ENCODE data around the gene CDC42EP1.
"Not testable (repeated sequence)": the region's sequence is repeated elsewhere in the genome, so short reads cannot be mapped to it uniquely, and the experiment has no call there.

CDC42EP1 gene

DNA sequence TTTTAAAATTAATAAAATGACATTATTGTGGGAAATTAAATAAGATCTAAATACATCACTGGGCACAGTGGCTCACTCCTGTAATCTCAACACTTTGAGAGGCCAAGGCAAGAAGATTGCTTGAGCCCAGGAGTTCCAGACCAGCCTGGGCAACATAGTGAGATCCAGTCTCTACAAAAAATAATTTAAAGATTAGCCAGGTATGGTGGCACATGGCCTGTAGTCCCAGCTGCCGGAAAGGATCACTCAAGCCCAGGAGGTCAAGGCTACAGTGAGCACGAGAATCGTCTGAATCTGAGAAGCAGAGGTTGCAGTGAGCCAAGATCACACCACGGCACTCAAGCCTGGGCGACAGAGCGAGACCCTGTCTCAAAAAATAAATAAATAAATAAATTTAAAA is 25.1 kb upstream of the CDC42EP1 start:
- no peak for DNase-seq

DNA sequence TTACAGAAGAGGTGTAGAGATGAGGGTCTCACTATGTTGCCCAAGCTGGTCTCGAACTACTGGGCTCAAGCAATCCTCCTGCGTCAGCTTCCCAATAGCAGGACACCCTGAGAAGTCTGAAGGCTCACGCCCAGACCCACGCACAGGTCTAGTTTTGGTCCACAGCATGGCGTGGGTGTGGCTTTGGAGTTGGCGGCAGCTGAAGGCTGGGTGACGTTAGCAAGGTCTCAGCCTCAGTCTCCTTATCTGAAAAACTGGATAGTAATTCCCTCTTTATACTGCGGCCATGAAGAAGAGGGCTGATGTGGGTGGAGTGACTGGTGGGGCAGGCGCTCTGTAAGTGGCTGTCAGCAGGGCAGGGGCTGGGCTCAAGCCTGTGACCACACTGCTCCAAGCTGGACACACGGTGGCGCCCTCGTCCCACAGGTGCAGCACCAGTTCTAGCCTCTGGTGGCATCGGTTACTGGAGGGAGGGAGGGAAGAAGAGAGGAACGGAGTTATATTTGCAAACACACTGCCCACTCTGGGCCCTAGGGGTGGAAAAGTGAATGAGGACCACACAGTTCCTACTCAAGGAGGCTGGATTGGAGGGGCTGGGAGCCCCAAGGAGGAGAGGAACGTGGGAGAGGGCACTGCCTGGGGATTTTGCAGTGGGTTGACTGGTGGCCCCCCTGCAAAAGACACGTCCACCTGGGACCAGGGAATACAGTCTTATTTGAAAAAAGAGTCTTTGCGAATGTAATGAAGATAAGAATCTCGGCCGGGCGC is 21.5 kb upstream of the CDC42EP1 start:
- DNase-seq: peak; percentile 71

DNA sequence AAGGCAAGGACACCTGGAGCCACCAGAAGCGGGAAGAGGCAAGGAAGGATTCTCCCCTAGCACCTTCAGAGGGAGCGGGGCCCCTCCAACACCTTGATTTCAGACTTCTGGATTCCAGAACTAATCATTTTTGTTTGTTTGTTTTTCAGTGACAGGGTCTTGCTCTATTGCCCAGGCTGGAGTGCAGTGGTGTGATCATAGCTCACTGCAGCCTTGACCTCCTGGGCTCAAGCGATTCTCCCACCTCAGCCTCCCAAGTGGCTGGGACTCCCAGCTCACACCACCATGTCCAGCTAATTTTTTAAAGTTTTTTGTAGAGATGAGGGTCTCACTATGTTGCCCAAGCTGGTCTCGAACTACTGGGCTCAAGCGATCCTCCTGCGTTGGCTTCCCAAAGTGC is 20.5 kb upstream of the CDC42EP1 start:
- not testable (repeated sequence) for DNase-seq

DNA sequence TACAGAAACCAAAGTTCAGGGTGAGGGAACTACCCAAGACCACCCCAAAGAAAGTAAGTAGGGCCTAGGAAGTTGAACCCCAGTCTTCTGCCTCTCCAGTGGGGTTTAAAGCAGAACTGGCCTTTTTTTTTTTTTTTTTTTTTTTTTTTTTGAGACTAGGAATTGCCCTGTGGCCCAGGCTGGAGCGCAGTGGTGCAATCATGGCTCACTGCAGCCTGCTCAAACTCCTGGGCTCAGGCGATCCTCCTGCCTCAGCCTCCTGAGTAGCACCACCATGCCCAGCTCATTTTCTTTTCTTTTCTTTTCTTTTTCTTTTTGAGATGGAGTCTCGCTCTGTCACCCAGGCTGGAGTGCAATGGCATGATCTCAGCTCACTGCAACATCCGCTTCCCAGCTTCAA is 17.9 kb upstream of the CDC42EP1 start:
- not testable (repeated sequence) for DNase-seq

DNA sequence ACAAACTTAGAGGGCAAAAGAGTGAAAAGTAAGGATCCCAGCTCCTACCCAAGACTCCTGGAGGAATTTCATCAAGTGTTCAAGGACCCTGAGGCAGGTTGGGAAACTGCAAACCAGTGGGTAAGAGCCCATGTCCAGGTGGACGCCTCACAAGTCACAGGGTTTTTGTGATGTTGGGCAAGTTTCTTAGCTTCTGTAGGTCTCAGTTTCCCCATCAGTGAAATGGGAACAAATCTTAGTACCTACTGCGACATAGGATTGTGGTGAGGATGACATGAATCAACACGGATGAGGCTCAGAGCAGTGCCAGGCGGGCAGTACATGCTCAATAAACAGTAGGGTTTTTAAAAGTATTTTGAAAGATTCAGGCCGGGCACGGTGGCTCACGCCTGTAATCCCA is 17.3 kb upstream of the CDC42EP1 start:
- DNase-seq: no peak

DNA sequence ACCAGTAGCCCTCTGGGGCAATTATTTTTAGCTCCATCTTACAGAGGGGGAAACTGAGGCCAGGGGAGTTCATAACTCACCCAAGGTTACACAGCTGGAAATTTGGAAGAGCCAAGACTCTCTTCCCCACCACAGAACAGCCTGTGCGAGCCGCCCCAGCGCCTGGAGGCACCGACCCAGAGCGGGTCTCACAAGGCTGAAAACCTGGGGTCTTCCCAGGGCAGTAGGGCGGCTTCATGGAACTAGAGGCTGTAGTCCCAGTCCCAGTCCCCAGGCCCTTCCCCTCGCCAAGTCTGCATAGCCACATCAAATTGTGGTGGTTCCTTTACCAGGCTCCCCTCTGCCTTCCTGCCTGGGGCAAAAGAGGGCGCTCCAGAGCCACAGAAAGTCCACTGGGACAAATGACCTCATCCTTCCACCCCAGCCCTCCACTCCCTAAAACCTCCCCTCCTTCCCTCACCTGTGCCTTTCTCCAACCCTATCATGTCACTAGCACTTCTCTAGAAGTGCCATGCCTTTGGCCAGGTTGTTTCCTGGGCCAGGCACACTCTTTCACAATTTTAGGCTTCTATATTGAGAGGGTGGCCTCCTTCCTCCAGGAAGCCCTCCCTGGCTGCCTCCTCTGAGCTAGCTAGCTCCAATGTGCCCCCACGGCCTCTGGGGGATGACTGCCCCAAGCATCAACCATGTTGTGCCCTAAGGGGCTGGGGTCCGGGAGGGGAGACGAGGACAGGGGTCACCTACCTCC is 15.2 kb upstream of the CDC42EP1 start:
- no peak for DNase-seq

DNA sequence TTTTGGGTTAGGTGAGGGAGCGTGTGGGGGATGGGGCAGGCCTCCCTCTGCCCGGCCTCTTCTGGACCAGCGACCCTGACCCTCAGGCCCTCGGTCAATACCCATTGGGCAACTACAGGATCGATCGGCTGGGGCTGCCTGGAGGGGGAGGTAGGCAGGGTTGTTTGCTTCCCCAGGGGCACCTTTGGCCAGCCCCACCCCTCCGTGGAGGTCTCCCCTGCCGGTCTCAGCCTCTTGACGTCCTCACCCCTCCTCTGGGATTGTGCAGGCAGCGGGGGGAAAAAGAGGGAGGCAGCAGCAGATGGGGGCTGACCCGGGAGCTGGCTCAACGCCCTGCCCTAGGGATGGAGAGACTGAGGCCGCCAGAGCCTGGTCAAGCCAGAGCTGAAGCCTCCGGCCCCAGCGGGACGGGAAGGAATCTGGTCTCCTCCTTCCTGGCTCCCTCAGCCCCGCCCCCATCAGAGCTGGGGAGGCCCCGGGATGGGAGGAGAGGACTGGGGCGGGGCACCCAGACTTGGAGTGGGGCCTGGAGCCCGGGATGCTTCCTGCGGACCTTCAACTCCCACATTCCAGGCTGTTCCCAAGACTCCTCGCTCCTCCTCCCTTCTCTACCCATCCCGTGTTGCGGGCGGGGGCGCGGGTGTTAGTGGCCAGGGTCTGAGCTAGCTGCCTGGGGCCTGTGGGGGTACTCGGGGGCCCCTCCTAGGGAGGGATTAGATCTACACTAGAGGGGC is 14.4 kb upstream of the CDC42EP1 start:
- no peak for DNase-seq

DNA sequence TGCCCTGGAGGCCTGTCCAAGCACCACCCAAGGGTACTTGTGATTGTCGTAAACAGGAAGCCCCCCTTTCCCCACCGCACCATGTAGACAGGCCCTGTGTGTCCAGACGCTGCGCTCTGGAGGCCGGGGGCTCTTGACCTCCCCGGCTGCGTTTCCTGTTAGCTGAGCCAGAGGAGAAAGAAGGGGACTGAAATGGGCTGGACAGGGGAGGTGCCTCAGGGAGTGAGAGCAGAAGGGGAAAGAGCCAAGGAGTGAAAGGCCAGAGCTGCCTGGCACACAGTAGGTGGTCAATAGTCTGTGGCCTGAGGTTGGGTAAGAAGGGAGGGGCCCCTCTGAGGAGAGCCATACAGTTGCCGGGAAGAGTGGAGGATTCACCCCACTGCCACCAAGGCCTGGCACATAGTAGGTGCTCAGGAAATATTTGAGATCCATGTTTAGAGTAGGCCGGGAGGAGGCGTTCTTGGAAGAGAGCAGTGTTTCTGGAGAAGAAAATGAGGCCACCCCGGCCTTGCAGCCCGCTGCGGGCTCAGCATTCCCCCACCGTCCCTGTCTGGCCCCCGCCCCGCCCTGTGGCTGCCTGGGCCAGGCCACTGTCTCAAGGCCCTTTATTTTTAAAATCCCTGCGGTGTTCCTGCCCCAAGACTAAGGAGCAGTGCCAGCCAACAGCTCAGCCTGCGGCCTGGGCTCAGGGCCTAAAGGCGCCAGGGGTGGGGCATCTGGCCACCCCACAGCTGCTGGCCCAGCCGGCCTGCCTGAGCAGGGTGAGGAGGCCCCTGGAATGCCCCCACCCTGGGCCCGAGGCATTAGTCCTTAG is 13.6 kb upstream of the CDC42EP1 start:
- no peak for DNase-seq

DNA sequence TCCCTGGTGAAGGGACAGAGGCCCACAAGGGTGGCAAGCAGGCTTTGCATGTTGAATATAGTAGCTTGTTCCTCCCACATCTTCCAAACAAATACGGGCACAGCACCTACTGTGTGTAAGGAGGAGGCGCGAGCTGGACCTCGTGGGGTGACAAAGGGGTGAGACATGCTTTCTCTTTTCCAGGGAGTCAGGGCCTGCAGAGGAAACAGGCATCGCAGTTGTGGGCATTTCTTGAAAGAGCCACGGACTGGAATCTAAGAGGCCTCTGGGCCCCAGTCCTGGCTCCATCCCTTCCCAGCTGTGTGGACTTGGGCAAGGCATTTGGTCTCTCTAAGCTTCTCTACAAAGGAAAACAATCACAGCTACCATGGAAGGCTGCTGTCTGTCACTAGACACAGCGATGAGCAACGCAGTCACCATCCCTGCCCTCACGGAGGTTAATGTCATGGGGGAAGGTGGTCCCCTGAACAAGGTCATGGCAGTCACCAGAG is 13.0 kb upstream of the CDC42EP1 start:
- no peak for DNase-seq

DNA sequence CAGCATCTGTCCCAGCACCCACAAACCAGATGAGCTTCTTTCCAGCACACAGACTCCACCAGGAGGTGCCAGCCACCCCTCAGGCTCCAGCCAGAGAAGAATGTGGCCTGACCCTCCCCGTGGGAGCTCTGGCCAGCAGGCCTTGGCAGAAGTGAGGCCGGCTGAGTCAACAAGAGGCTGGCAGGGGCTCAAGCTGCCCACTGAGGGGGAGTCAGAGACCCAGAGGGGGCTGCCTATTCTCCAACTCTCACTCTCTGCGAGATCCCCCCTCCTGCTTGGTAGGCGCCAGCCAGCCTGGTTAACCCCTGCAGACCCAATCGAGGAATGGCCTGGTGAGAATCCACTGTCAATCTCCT is 10.6 kb upstream of the CDC42EP1 start:
- DNase-seq: no peak

DNA sequence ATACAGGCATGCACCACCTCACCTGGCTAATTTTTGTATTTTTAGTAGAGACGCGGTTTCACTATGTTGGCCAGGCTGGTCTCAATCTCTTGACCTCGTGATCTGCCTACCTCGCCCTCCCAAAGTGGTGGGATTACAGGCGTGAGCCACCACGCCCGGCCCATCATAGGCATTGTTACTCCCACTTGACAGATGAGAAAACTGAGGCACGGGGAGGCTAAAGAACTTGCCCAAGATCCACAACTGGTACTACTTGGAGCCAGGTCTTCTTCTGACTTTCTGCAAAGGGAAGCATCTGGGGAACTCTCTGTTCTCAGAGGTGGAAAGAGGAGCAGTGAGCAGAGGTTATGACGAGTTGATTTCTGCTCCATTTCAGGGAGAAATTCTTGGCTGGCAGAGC is 9.4 kb upstream of the CDC42EP1 start:
- not testable (repeated sequence) for DNase-seq

DNA sequence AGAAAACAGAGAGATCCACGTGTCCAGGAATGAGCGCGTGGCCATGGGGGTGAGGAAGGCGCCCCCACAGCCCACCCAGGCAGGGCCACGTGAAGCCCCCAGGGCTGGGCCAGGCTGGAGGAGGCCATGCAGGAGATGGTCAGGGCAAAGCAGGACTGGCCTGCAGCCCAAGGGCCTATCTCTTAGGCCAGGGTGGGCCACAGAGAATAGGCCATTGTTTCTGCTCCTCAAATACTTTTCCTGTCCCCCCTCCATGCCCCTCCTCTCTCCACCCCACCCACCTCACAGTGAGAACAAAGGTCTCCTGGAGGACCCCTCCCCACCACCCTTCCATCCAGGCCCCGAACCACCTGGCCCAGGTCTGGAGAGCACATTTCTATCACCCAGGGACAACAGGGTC is 8.3 kb upstream of the CDC42EP1 start:
- no peak for DNase-seq

DNA sequence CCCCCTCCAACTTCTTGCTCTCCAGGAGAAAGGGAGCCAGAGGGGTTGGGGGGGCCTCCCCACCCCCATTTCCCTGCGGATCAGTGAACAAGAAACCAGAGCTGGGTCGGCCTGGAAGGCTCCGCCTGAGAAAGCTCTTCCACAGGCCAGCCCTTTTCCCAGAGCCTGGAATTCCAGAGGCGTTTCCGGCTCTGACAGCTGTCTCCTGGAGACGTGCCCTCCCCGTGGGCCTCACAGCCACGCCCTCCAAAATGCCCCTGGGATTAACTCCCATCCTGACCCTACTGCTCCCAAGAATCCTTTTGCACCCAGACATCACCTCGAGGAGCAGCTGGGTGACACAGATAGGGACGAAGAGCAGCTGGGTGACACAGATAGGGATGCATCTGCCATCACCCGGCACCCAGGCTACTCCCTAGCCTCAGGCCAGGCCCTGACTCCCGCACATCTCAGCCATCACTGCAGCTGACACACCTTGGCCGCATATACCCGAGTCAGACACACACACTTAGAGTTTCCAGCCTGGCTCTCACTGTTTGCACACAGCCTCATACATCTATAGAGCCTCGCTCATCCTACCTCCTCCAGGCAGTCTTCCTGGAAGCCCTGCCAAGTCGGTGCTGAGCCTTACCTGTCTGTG is 7.6 kb upstream of the CDC42EP1 start:
- DNase-seq: no peak

DNA sequence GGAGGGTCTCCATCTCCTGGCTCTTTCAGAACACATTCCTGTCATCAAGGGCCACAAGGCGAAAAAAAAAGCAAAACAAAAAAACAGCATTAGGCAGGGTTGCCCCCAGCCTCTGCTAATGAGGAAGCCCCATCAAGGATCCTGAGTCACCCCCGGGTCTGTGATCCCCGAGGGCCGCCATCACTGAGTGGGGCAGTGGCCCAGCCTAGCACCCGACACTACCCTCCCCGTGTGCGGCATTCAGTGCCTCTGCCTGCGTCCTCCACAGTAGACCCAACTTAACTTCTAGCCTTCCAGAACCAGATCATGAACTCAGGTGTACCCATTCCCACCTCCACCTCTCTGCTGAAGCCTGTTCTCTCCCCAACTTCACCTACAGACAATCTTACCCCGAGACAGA is 6.6 kb upstream of the CDC42EP1 start:
- no peak for DNase-seq

DNA sequence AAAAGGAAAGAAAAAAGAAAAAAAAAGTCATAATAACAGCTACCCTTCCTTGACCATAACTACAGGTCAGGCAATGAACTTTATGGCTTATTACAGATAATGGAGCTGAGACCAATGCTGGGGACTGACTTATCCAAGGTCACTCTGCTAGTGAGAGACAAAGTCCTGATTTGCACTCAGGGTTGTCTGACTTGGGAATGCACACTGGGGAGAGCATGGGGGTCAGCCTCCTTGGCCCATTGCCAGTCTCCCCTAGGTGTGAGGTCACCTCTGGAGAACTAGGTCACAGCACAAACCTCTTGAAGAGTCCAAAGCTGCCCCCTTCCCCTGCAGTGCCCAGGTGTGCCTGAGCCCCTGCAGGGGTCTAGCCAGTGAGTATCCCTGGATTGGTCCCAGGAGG is 5.3 kb upstream of the CDC42EP1 start:
- no peak for DNase-seq

DNA sequence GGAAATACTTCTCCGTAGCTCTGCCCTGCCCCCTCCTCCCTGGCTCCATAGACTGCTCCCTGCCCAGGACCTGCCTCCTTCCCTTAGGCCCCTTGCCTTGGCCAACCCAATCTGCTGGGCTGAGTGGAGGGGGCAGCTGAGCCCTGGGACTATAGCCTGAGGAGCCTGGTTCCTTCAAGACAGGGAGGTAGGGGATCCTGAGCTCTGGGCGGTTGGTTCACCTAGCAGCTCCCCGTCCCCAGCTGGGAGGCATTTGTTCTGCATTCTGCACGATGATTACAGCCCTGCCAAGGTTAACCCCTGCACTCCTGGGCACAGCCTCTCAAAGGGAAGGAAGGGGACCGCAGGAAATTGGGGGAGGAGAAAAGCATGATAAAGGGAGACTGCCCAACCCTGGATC is 3.6 kb upstream of the CDC42EP1 start:
- DNase-seq: no peak

DNA sequence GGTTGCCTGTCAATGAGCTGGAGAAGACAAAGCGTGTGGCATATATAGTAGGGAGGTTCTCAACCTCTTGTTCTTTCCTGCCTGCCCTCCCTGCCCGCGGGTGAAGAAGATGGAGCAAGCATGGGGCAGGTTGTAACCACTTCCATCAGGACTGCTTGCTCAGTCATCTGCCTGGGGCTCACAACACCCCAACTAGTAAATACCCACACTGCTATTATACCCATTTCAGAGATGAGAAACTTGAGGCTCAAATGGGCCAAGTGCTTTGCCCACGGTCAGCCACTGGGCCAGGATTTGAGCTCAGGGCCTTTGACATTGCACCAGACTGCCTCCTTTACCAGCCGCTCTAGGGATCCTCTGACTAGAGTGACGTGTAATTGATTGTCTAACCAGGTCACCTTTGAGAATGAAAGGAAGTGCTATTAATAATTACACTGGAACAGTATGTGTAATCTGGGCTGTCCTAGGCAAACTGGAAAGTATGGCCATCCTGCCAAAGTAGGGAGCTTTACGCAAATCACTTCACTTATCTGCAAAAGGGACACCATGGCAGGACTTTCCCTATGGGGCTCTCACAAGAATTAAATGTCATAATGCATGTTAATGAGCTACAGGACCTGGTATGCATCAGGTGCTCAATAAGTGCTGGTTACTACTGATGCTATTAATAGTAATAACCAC is 2.8 kb upstream of the CDC42EP1 start:
- no peak for DNase-seq

DNA sequence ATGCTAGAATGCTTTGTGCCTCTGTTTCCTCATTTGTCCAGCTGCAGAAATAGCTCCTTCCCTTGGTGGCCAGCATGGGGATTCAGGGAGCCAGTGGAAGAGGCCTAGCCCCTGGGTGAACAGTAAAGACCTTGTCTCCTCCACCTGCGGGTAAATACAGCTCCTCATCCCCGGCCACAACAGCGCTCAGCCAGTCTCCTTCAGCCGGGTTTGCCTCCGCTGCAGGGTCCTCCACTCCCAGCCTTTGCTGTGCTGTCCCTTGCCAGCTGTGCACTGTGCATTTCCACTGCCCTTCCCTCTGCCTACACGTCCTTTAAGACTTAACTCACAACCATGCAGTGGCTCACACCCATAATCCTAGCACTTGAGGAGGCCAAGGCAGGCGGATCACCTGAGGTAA is 1.5 kb upstream of the CDC42EP1 start:
- no peak for DNase-seq

DNA sequence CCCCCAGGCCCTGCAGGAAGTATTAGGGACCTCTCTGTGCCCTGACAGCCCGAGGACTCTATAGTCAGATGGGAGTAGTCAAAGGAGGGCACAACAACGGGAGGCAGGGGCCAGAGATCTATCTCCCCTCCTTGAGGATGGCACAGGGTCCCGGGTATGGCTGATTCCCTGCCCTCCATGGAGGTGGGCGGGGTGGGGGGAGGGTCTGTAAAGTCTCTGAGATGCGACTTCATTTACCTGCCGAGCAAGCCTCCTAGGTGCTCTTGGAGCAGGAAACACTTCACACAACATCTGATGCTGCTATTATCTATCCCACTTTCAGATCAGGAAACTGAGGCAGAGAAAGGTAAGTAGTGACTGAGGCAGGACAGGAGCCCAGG is 769 bp upstream of the CDC42EP1 start:
- DNase-seq: no peak

DNA sequence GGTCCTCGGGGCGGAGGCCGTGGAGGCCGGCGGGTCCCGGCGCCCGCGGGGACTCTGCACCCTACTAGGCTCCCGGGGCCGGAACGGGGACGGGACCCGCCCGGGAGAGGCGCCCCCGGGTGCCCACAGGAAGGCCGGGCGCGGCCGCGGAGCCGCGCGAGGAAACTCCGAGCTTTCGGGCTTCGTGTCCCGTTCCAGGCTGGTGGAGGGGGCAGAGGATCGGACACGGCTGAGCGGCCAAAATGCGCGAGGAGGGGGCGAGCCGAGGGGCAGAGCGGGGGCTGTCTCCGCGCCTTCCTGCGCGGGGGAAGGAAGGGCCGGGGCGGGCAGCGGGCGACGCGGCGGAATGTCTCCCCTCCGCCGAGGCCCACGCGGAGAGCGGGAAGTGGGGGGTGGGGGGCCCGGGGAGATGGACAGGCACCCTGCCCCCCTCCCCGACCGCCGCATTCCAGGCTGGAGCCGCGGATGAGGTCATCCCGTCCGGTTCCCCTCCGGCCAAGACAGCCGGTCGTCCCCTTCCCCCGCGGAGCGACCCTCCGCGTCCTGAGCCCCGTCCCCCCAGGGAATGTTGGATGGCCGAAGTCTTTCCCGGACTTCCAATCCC is 430 bp downstream of the CDC42EP1 start:
- DNase-seq: no peak

Data from NCI-H510A treated with DMSO at 0.1 percent for 48 hours (cell line).